ENCODE results near the gene KRT72.

DNA sequence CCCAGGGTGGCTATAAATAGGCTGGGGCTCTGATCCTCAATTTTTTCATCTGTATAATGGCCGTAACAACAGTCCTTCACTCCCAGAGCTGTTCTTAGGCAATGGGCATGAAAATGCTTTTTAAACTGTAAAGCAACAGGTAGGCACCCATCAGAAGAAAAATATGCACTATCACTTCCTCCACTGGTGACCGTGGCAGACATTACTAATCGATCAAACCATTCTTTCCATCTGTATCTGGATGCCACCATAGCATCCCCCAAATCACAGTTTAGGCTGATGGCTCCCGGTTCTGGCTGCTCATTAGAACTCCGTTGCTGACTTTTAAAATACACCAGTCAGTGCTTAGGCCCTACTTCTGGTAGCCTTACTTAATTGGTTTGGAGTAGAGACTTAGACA is 59.6 kb downstream of the KRT72 start:
- TF ChIP-seq, protein P1, sequence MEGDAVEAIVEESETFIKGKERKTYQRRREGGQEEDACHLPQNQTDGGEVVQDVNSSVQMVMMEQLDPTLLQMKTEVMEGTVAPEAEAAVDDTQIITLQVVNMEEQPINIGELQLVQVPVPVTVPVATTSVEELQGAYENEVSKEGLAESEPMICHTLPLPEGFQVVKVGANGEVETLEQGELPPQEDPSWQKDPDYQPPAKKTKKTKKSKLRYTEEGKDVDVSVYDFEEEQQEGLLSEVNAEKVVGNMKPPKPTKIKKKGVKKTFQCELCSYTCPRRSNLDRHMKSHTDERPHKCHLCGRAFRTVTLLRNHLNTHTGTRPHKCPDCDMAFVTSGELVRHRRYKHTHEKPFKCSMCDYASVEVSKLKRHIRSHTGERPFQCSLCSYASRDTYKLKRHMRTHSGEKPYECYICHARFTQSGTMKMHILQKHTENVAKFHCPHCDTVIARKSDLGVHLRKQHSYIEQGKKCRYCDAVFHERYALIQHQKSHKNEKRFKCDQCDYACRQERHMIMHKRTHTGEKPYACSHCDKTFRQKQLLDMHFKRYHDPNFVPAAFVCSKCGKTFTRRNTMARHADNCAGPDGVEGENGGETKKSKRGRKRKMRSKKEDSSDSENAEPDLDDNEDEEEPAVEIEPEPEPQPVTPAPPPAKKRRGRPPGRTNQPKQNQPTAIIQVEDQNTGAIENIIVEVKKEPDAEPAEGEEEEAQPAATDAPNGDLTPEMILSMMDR (IDR thresholded peaks at IDR 0.05), result no peak
- no peak for TF ChIP-seq ZFX (IDR thresholded peaks at IDR 0.05; ENCODE audit: borderline replicate concordance)
